ENCODE measurements around the gene TAS2R39.
"Not testable (repeated sequence)": the region's sequence is repeated elsewhere in the genome, so short reads cannot be mapped to it uniquely, and the experiment has no call there.

- not testable (repeated sequence) for TF ChIP-seq CTCF (IDR thresholded peaks at IDR 0.05; ENCODE audit: low read length); EZH2 (IDR thresholded peaks at IDR 0.05; ENCODE audit: borderline replicate concordance, low read length)
Observed at GRCh38 chr7:143158617-143159016, 24.6 kb upstream of the TAS2R39 start.

All from OCI-LY1 (cell line).